K562 (cell line): ENCODE results near the gene HLCS. TPM values are rescaled to one million over a fixed set of nuclear protein-coding genes. Genes with fewer than 3 reads are reported as not detected.

Experiments used
- BCL6 ChIP-seq: fragments of 250-450 bp; sonication (Bioruptor Pico); IDR thresholded peaks from 2 replicates; pipeline ENCODE4 v1.4.0; 2020
- E2F3 ChIP-seq: fragments of 250-450 bp; sonication (Bioruptor Pico); IDR thresholded peaks from 2 replicates; pipeline ENCODE4 v1.4.0; 2020; ENCODE audit warnings: mild to moderate bottlenecking
- ESRRB ChIP-seq: fragments of 250-450 bp; sonication (Bioruptor Pico); IDR thresholded peaks from 2 replicates; pipeline ENCODE4 v1.5.0; 2020; ENCODE audit warnings: mild to moderate bottlenecking, moderate library complexity, borderline replicate concordance
- MAFG ChIP-seq: fragments of 450-650 bp; conservative IDR thresholded peaks from 2 replicates; pipeline ENCODE4 v1.6.1; 2016; ENCODE audit warnings: missing genetic modification characterization, missing compliant biosample characterization
- NFRKB ChIP-seq: fragments of 450-650 bp; IDR thresholded peaks from 2 replicates; pipeline ENCODE4 v1.6.1; 2016; ENCODE audit warnings: low read depth
- NR2C2 ChIP-seq, 2 experiments: fragments of 200-800 bp in 1 of 2; sonication (Bioruptor generic) in 1 of 2; sonication (generic) in 1 of 2; formaldehyde crosslinking in 1 of 2; IDR thresholded peaks; 2 replicates each; pipeline versions ENCODE4 v1.6.1 to v1.8.0; 2016 to 2022; ENCODE audit warnings: mild to moderate bottlenecking in 1 of 2, missing compliant biosample characterization in 1 of 2, missing genetic modification characterization in 1 of 2, missing genetic modification reagents in 1 of 2
- RNF219 ChIP-seq: fragments of 250-450 bp; sonication (Bioruptor Pico); IDR thresholded peaks from 2 replicates; pipeline ENCODE4 v1.5.0; 2022; ENCODE audit warnings: mild to moderate bottlenecking
- SRSF3 ChIP-seq: fragments of 200-400 bp; formaldehyde crosslinking; IDR thresholded peaks from 2 replicates; pipeline ENCODE4 v1.6.1; 2016; ENCODE audit warnings: mild to moderate bottlenecking, low read length, moderate library complexity; ENCODE audit not compliant: insufficient read depth
- TAF1 ChIP-seq: IDR thresholded peaks from 2 replicates; pipeline ENCODE4 v1.6.1; 2011; ENCODE audit warnings: mild to moderate bottlenecking, low read length, moderate library complexity; ENCODE audit not compliant: insufficient read depth, control insufficient read depth, severe bottlenecking; ENCODE audit errors: extremely low read depth
- U2AF1 ChIP-seq: fragments of 200-400 bp; formaldehyde crosslinking; optimal IDR thresholded peaks from 2 replicates; pipeline ENCODE3; 2017; ENCODE audit warnings: mild to moderate bottlenecking, low read depth, low read length, moderate library complexity
- U2AF2 ChIP-seq: fragments of 200-400 bp; formaldehyde crosslinking; optimal IDR thresholded peaks from 2 replicates; pipeline ENCODE3; 2017; ENCODE audit warnings: low read depth, mild to moderate bottlenecking, low read length
- ZBTB34 ChIP-seq: fragments of 250-450 bp; sonication (Bioruptor Pico); IDR thresholded peaks from 2 replicates; pipeline ENCODE4 v1.8.0; 2021; ENCODE audit warnings: mild to moderate bottlenecking, moderate library complexity
- ZNF197 ChIP-seq: fragments of 200-800 bp; sonication (Bioruptor generic); IDR thresholded peaks from 2 replicates; pipeline ENCODE4 v1.6.1; 2016; ENCODE audit warnings: low read depth, missing genetic modification characterization, missing compliant biosample characterization
- ZNF239 ChIP-seq: fragments of 250-450 bp; sonication (Bioruptor Pico); IDR thresholded peaks from 2 replicates; pipeline ENCODE4 v1.4.0; 2020; ENCODE audit warnings: mild to moderate bottlenecking
- ZNF384 ChIP-seq: IDR thresholded peaks from 2 replicates; pipeline ENCODE4 v1.6.1; 2012; ENCODE audit warnings: low read depth, low read length, improper control_type of control experiment
- ZNF407 ChIP-seq: fragments of 450-650 bp; IDR thresholded peaks from 2 replicates; pipeline ENCODE4 v1.6.1; 2016; ENCODE audit warnings: low read depth
- polyA plus RNA-seq, 8 experiments: library from polyadenylated mRNA; depleted of rRNA in 4 of 8; stranded (reverse) in 5 of 8; unstranded in 3 of 8; fragments of >200 nt; fragmentation: Nextera tagmentation in 2 of 8; fragmentation: Illumina TruSeq in 1 of 8; extraction: Ambion mirVana in 2 of 8; extraction: Trizol in 1 of 8; gene quantifications; 2 replicates each; pipeline versions ENCODE4 v1.2.1 to v1.2.3, GENCODE V29; 2011 to 2014; ENCODE audit warnings: inconsistent platforms in 1 of 8, missing spikeins in 1 of 8
- total RNA-seq, 7 experiments: library from RNA; depleted of rRNA in 6 of 7; stranded (reverse); fragments of >200 nt in 6 of 7; fragmentation: Illumina TruSeq in 2 of 7; extraction: Trizol in 2 of 7; gene quantifications; 2 replicates each; pipeline versions ENCODE4 v1.2.1 to v1.2.3, GENCODE V29; 2011 to 2021; ENCODE audit warnings: low replicate concordance in 1 of 7

Gene HLCS
- total and polyA plus RNA-seq, 9 of the 15 experiments (the other 6 are each of a cell fraction or from before 2014, with no cell fraction given) = 3.0 to 21.5 (median 17.1) TPM

GRCh38 chr21:36859744-36860501 lies 106.5 kb downstream of the HLCS start (continued):
- TF ChIP-seq NR2C2 (CRISPR knock-in tag; IDR thresholded peaks at IDR 0.05) = no peak
- peak; percentile 50 for TF ChIP-seq NR2C2 (tag; IDR thresholded peaks at IDR 0.05)
- TF ChIP-seq ZNF384 = no peak
- TF ChIP-seq TAF1 = peak; percentile 36
- TF ChIP-seq RNF219 = no peak
- no peak for TF ChIP-seq SRSF3
- TF ChIP-seq BCL6 (CRISPR knock-in tag) = no peak
- no peak for TF ChIP-seq U2AF2
- TF ChIP-seq ESRRB (CRISPR knock-in tag) = no peak
- TF ChIP-seq ZNF239 (CRISPR knock-in tag) = no peak
- TF ChIP-seq NFRKB = no peak
- no peak for TF ChIP-seq E2F3 (CRISPR knock-in tag)
- no peak for TF ChIP-seq U2AF1
- no peak for TF ChIP-seq ZNF407
- TF ChIP-seq ZBTB34 (CRISPR knock-in tag) = no peak
- no peak for TF ChIP-seq ZNF197 (CRISPR knock-in tag)
- no peak for TF ChIP-seq MAFG (tag)
